Measurements from ENCODE around the gene TMPRSS6. TPM values are rescaled to one million over a fixed set of nuclear protein-coding genes. Genes with fewer than 3 reads are reported as not detected.
A peak's percentile ranks its signal among the peaks of the same experiment; 100 is the strongest.

TMPRSS6 gene
- total RNA-seq, 4 donors from 2014 or later: 0.16 to 4.9 (median 0.41) TPM; not detected in 1

DNA sequence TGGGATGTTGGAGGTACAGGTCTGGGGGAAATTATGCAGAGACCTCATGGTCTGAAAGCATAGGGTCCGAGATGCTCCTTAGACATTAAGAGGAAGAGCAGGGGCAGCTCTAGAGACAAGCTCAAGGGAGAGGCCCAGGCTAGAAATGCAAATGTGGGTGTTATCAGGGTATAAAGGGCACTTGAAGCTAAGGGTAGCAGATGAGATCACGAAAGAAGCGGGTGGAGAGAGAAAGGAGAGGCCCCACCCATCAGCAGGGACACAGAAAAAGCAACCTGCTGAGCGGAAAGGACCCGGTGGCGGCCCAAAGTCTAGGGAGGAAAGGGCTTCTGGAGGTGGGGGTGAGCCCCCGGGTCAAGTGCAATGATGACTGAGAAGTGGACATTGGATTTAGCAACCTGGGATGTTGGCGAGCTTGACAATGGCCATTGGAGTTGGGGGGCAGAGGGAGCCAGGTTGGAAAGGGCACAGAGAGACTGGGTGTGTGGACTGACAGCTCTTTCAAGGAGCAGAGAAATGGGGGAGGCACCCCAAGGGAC is 8.9 kb downstream of the TMPRSS6 start:
- H3K4me1 ChIP-seq: peaks cover 0 to 15% (median 7%) of the 10 kb centered on the region in 4 donors
- intact Hi-C loops (cut with DNase I; ENCODE audit: low total_unique reads): no loop called here
- no peaks in the 10 kb centered on the region for H3K9me3 ChIP-seq
- no peak overlapping the region for H3K4me3 ChIP-seq
- peak; percentile 71 for DNase-seq
- H3K27ac ChIP-seq: peak overlapping the region; percentile 52 to 62 (median 56)
- in situ Hi-C loops (cut with MboI; ENCODE audit: low pct_ligation_motif_present in 1 of 4, low pct_unique_long_range_greater_than_20kb in 1 of 4, low sequenced_read_pairs in 3 of 4): no loop called here
- 23% methylated on average over 7 to 8 of the region's 8 CpGs for WGBS, 2 donors (ENCODE audit: low coverage in 1 of 2)
- no peaks in the 10 kb centered on the region for H3K36me3 ChIP-seq
- H3K27me3 ChIP-seq: peaks cover 13% of the 10 kb centered on the region
- peak in 1 of 3 donors; percentile 47 for TF ChIP-seq POLR2AphosphoS5 (IDR thresholded peaks at IDR 0.05)
- no peak for TF ChIP-seq POLR2A (IDR thresholded peaks at IDR 0.05)

DNA sequence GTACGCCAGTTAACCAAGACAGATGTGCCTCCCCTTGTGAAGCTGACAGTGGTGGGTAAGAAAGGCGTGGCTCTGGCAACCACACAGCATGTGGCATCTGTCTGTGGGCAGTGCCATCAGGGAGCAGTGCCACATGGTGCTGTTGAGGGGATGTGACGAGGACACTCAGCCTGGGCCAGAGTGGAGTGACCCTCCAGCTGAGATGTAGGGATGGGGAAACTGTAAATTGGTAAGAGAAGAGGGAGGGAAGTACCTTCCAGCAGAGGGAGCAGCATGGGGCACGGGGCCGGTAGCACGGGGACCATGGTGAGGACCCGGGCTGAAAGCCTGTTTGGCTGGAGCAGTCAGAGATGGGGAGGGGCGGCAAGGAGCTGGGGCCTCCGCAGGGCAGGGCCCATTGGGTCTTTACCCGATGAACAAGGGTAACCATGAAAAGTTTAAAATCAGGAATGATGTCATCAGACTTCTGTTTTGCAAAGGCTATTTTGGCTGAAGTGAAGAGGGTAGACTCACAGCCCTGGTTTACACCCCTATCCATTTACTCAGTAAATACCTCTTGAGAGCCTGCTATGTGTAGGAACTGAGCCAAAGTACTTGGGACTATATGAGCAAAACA is 10.4 kb downstream of the TMPRSS6 start:
- H3K36me3 ChIP-seq: no peaks in the 10 kb centered on the region
- 30 to 56% methylated on average over 2 to 10 of the region's 10 CpGs for WGBS, 2 donors (ENCODE audit: low coverage in 1 of 2)
- H3K4me3 ChIP-seq: no peak overlapping the region
- no peaks in the 10 kb centered on the region for H3K9me3 ChIP-seq
- no peak overlapping the region for H3K27ac ChIP-seq
- H3K27me3 ChIP-seq: peaks cover 13% of the 10 kb centered on the region
- no peak for DNase-seq
- in situ Hi-C loops (cut with MboI; ENCODE audit: low pct_ligation_motif_present in 1 of 4, low pct_unique_long_range_greater_than_20kb in 1 of 4, low sequenced_read_pairs in 3 of 4) (no loop called here), intact Hi-C loops (cut with DNase I; ENCODE audit: low total_unique reads) (no loop called here)
- TF ChIP-seq POLR2A (IDR thresholded peaks at IDR 0.05) (no peak), EP300 (IDR thresholded peaks at IDR 0.05; ENCODE audit: low read depth) (no peak), POLR2AphosphoS5 (IDR thresholded peaks at IDR 0.05) (no peak)
- TF ChIP-seq, protein P1, sequence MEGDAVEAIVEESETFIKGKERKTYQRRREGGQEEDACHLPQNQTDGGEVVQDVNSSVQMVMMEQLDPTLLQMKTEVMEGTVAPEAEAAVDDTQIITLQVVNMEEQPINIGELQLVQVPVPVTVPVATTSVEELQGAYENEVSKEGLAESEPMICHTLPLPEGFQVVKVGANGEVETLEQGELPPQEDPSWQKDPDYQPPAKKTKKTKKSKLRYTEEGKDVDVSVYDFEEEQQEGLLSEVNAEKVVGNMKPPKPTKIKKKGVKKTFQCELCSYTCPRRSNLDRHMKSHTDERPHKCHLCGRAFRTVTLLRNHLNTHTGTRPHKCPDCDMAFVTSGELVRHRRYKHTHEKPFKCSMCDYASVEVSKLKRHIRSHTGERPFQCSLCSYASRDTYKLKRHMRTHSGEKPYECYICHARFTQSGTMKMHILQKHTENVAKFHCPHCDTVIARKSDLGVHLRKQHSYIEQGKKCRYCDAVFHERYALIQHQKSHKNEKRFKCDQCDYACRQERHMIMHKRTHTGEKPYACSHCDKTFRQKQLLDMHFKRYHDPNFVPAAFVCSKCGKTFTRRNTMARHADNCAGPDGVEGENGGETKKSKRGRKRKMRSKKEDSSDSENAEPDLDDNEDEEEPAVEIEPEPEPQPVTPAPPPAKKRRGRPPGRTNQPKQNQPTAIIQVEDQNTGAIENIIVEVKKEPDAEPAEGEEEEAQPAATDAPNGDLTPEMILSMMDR (IDR thresholded peaks at IDR 0.05): no peak
- peaks cover 0 to 15% (median 7%) of the 10 kb centered on the region in 4 donors for H3K4me1 ChIP-seq

DNA sequence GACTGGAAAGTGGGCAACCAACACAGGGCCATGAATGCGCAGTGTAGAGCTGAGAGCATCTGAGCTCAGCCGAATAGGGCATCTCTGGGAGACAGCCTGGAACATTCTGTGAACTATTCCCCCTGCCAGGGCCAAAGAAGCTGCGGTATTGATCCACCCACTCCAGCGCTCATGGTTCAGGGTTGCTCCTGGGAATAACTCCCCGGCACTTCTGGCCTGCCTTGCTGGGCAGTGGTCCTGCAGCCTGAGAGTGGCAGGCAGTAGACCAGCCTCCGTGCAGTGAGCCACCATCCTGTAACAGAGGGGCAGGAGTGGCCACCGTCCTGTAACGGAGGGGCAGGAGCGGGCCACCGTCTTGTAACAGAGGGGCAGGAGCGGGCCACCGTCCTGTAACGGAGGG is 12.2 kb downstream of the TMPRSS6 start:
- Histone ChIP-seq H3K9me3 (no peaks in the 10 kb centered on the region), H3K4me1 (peaks cover 0 to 15% (median 7%) of the 10 kb centered on the region in 4 donors), H3K36me3 (no peaks in the 10 kb centered on the region), H3K27ac (no peak overlapping the region), H3K4me3 (no peak overlapping the region), H3K27me3 (peaks cover 11% of the 10 kb centered on the region)
- 76 to 90% methylated on average over 6 to 9 of the region's 13 CpGs for WGBS, 2 donors (ENCODE audit: low coverage in 1 of 2)
- no peak for DNase-seq
- in situ Hi-C loops (cut with MboI; ENCODE audit: low pct_ligation_motif_present in 1 of 4, low pct_unique_long_range_greater_than_20kb in 1 of 4, low sequenced_read_pairs in 3 of 4): no loop called here
- intact Hi-C loops (cut with DNase I; ENCODE audit: low total_unique reads): no loop called here
- no peak for TF ChIP-seq EP300 (IDR thresholded peaks at IDR 0.05; ENCODE audit: low read depth)

DNA sequence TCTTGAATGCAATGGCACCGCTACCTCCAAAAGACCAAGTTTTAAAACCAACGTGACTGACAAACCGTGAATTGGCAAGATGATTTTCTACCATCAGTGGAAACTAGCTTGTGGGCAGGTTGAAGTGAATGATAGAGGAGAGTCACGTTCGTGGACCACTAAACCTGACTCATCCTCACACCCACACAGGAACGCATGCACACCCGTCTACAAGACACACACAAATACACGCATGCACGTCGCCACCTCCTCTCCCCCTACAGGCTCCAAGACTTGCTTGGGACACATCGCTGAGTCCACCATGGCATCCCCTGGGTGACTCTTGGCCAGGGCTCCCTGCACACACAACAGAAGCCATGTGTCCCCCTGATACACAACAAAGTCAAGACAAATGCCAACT is 14.4 kb downstream of the TMPRSS6 start:
- peaks cover 0 to 2% (median under 1%) of the 10 kb centered on the region in 4 donors for H3K4me1 ChIP-seq
- no peak for DNase-seq
- H3K27me3 ChIP-seq: peaks cover 11% of the 10 kb centered on the region
- TF ChIP-seq POLR2AphosphoS5 (IDR thresholded peaks at IDR 0.05) (no peak), POLR2A (IDR thresholded peaks at IDR 0.05) (no peak), EP300 (IDR thresholded peaks at IDR 0.05; ENCODE audit: low read depth) (no peak)
- TF ChIP-seq, protein P1 (IDR thresholded peaks at IDR 0.05): no peak
- 73 to 83% methylated on average over 3 to 11 of the region's 11 CpGs for WGBS, 2 donors (ENCODE audit: low coverage in 1 of 2)
- H3K27ac ChIP-seq: no peak overlapping the region
- intact Hi-C loops (cut with DNase I; ENCODE audit: low total_unique reads): no loop called here
- H3K9me3 ChIP-seq: no peaks in the 10 kb centered on the region
- in situ Hi-C loops (cut with MboI; ENCODE audit: low pct_ligation_motif_present in 1 of 4, low pct_unique_long_range_greater_than_20kb in 1 of 4, low sequenced_read_pairs in 3 of 4): no loop called here
- no peak overlapping the region for H3K4me3 ChIP-seq
- H3K36me3 ChIP-seq: no peaks in the 10 kb centered on the region

DNA sequence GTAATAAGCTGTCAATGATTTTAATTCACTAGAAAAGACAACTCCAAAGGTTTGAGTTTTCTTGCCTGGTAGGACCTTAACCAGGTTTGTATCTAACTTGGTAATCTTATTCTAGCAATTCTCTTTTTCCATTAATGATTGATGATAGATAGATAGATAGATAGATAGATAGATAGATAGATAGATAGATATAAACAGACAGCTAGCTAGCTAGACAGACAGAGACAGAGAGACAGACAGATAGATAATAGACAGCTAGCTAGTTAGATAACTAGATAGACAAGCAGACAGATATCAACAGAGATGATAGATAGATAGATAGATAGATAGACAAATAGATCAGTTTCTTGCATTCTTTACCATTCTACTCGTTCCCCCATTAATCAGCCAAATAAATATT is 15.3 kb downstream of the TMPRSS6 start:
- TF ChIP-seq, protein P1 (IDR thresholded peaks at IDR 0.05): no peak
- TF ChIP-seq EP300 (IDR thresholded peaks at IDR 0.05; ENCODE audit: low read depth) (no peak), POLR2A (IDR thresholded peaks at IDR 0.05) (no peak), POLR2AphosphoS5 (IDR thresholded peaks at IDR 0.05) (no peak)
- Histone ChIP-seq H3K9me3 (no peaks in the 10 kb centered on the region), H3K36me3 (no peaks in the 10 kb centered on the region), H3K27ac (no peak overlapping the region), H3K27me3 (peaks cover 11% of the 10 kb centered on the region), H3K4me3 (no peak overlapping the region), H3K4me1 (no peaks in the 10 kb centered on the region)
- intact Hi-C loops (cut with DNase I; ENCODE audit: low total_unique reads): no loop called here
- DNase-seq: no peak
- WGBS, 2 donors (ENCODE audit: low coverage in 1 of 2): 45% methylated on average over 1 of the region's 1 CpG
- in situ Hi-C loops (cut with MboI; ENCODE audit: low pct_ligation_motif_present in 1 of 4, low pct_unique_long_range_greater_than_20kb in 1 of 4, low sequenced_read_pairs in 3 of 4): no loop called here

All from transverse colon (tissue), 4 donors.